Lower leg skin (tissue), 4 donors: Measurements from ENCODE around the gene LAMP2. TPM values are rescaled to one million over a fixed set of nuclear protein-coding genes. Genes with fewer than 3 reads are reported as not detected.

Experiments
- DNase-seq, 2 donors: peaks; one replicate each; pipeline ENCODE4 v3.0.0-alpha.2; 2019; ENCODE audit warnings: low spot score in 2 of 2
- H3K4me3 ChIP-seq: fragments of 200-600 bp; sonication (generic); 2 replicates; pipeline ENCODE4 v1.5.1; 2017; ENCODE audit warnings: mild to moderate bottlenecking, low read depth; ENCODE audit not compliant: poor library complexity, severe bottlenecking
- CTCF ChIP-seq, 3 donors: fragments of 450-650 bp; IDR thresholded peaks; one replicate each; pipeline ENCODE4 v1.5.1; 2016; ENCODE audit warnings: antibody characterized with exemption in 3 of 3, mild to moderate bottlenecking in 3 of 3, moderate library complexity in 2 of 3
- POLR2A ChIP-seq, 2 donors: fragments of 450-650 bp; IDR thresholded peaks; one replicate each; pipeline ENCODE4 v1.6.1; 2016 to 2017; ENCODE audit warnings: antibody characterized with exemption in 2 of 2, mild to moderate bottlenecking in 1 of 2, moderate library complexity in 1 of 2
- WGBS, 2 donors: methylation state at CpG; one replicate each; pipeline ENCODE4 v1.1.5; 2018; 5-methylcytosine and 5-hydroxymethylcytosine counted together
- intact Hi-C: fragments of 100-400 bp; cut with DNase I; formaldehyde crosslinking; loops from one replicate; pipeline ENCODE4 v1.15.0; 2023; ENCODE audit warnings: low total_unique reads
- total RNA-seq, 4 donors: library from RNA; depleted of rRNA; stranded (reverse); fragments of >200 nt; gene quantifications; one replicate each; pipeline ENCODE4 v1.1.0, GENCODE V29; 2016

The LAMP2 gene
- total RNA-seq, 4 donors from 2014 or later, result 90.1 to 154 (median 120) TPM

- TF ChIP-seq POLR2A (IDR thresholded peaks at IDR 0.05) (no peak), CTCF (IDR thresholded peaks at IDR 0.05) (no peak)
- no peak for DNase-seq
- intact Hi-C loops, result no loop called here
- WGBS, 2 donors, result 34 to 45% methylated on average over 3 of the region's 3 CpGs
- no peak overlapping the region for H3K4me3 ChIP-seq
These were observed 17.0 kb downstream of the LAMP2 start for GRCh38 chrX:120452131-120452530.

GRCh38 chrX:120450163-120450562, 18.9 kb downstream of the LAMP2 start:
- H3K4me3 ChIP-seq, result no peak overlapping the region
- intact Hi-C loops, result no loop called here
- 65 to 70% methylated on average over 3 of the region's 3 CpGs for WGBS, 2 donors
- DNase-seq, result no peak
- TF ChIP-seq CTCF (IDR thresholded peaks at IDR 0.05), result no peak
- TF ChIP-seq POLR2A (IDR thresholded peaks at IDR 0.05), result no peak

- H3K4me3 ChIP-seq, result no peak overlapping the region
- no peak for DNase-seq
- 22 to 27% methylated on average over 8 of the region's 8 CpGs for WGBS, 2 donors
- intact Hi-C loops, result no loop called here
- TF ChIP-seq CTCF (IDR thresholded peaks at IDR 0.05) (no peak), POLR2A (IDR thresholded peaks at IDR 0.05) (no peak)
These were observed 22.6 kb downstream of the LAMP2 start for GRCh38 chrX:120446498-120446897.

GRCh38 chrX:120439921-120440320, 29.2 kb downstream of the LAMP2 start:
- no peak for TF ChIP-seq CTCF (IDR thresholded peaks at IDR 0.05)
- no peak for TF ChIP-seq POLR2A (IDR thresholded peaks at IDR 0.05)
- no peak overlapping the region for H3K4me3 ChIP-seq
- intact Hi-C loops, result no loop called here
- WGBS, 2 donors, result 65 to 82% methylated on average over 3 of the region's 3 CpGs
- DNase-seq, result no peak

GRCh38 chrX:120429776-120430540, 39.1 kb downstream of the LAMP2 start:
- WGBS, 2 donors, result 59 to 73% methylated on average over 2 of the region's 2 CpGs
- H3K4me3 ChIP-seq, result no peak overlapping the region
- intact Hi-C loops, result no loop called here
- DNase-seq, result no peak
- TF ChIP-seq CTCF (IDR thresholded peaks at IDR 0.05), result no peak
- no peak for TF ChIP-seq POLR2A (IDR thresholded peaks at IDR 0.05)

- WGBS, 2 donors, result 2 to 3% methylated on average over 2 of the region's 2 CpGs
- H3K4me3 ChIP-seq, result no peak overlapping the region
- DNase-seq, result no peak
- no peak for TF ChIP-seq POLR2A (IDR thresholded peaks at IDR 0.05)
- no peak for TF ChIP-seq CTCF (IDR thresholded peaks at IDR 0.05)
- intact Hi-C loops, result no loop called here
These were observed 40.8 kb downstream of the LAMP2 start for GRCh38 chrX:120428309-120428708.
